Glomerular endothelial cell (primary cell): ENCODE data around the gene SLC16A13. TPM values are rescaled to one million over a fixed set of nuclear protein-coding genes. Genes with fewer than 3 reads are reported as not detected.

Experiments
- DNase-seq: peaks from one replicate; pipeline ENCODE4 v3.0.0-alpha.2; 2011; ENCODE audit warnings: low read depth, low spot score; ENCODE audit errors: extremely low read depth
- total RNA-seq: library from RNA; depleted of rRNA; stranded (reverse); fragments of >200 nt; gene quantifications from 2 replicates; pipeline ENCODE4 v1.2.3, GENCODE V29; 2015

Gene SLC16A13
- total RNA-seq, 1 donor from 2014 or later, result 6.6 TPM

- DNase-seq, result no peak
Measured at GRCh38 chr17:7011415-7011814, 24.4 kb upstream of the SLC16A13 start.

GRCh38 chr17:7011942-7012254 lies 23.9 kb upstream of the SLC16A13 start:
- no peak for DNase-seq

GRCh38 chr17:7014261-7014994 lies 21.4 kb upstream of the SLC16A13 start:
- no peak for DNase-seq

- no peak for DNase-seq
Measured at GRCh38 chr17:7014995-7015958, 20.5 kb upstream of the SLC16A13 start.

GRCh38 chr17:7016418-7016817 lies 19.4 kb upstream of the SLC16A13 start:
- no peak for DNase-seq

GRCh38 chr17:7016886-7017826 lies 18.7 kb upstream of the SLC16A13 start:
- no peak for DNase-seq

GRCh38 chr17:7017827-7018200 lies 18.0 kb upstream of the SLC16A13 start:
- no peak for DNase-seq

- DNase-seq, result no peak
Measured at GRCh38 chr17:7018331-7018964, 17.4 kb upstream of the SLC16A13 start.

GRCh38 chr17:7019367-7019766 lies 16.4 kb upstream of the SLC16A13 start:
- no peak for DNase-seq

GRCh38 chr17:7019839-7020519 lies 15.8 kb upstream of the SLC16A13 start:
- no peak for DNase-seq

GRCh38 chr17:7020894-7021664 lies 14.7 kb upstream of the SLC16A13 start:
- no peak for DNase-seq

GRCh38 chr17:7021993-7022778 lies 13.6 kb upstream of the SLC16A13 start:
- DNase-seq, result peak; percentile 69

GRCh38 chr17:7022781-7023571 lies 12.8 kb upstream of the SLC16A13 start, which contains the start of gene BCL6B:
BCL6B (plus strand) TSS chr17:7023050; CDS start chr17:7023672, 622 bp downstream.
- no peak for DNase-seq

- DNase-seq, result peak; percentile 84
Measured at GRCh38 chr17:7023576-7024401, 12.0 kb upstream of the SLC16A13 start.

- DNase-seq, result no peak
Measured at GRCh38 chr17:7024402-7024785, 11.4 kb upstream of the SLC16A13 start.

GRCh38 chr17:7025245-7025644 lies 10.6 kb upstream of the SLC16A13 start:
- DNase-seq, result no peak
